ENCODE results near the gene LRP2. TPM values are rescaled to one million over a fixed set of nuclear protein-coding genes. Genes with fewer than 3 reads are reported as not detected.

LRP2 gene
- total RNA-seq, 1 donor from 2014 or later: not detected

DNA sequence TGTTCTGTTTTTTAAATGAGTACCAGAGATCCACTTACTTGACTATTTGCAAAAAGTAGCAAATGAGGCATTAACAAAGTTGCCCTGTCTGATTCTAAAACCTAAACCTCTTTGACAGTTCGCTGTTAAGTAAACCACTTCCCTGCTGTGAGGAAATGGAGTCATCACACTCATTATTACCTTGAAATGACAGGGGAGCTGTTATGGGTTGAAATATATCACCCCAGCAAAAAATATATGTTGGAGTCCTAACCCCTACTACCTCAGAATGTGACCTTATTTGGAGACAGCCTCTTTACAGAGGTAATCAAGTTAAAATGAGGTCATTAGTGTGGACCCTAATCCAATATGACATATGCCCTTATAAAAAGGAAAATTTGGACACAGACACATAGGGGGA is 256.9 kb downstream of the LRP2 start:
- no peak overlapping the region for H3K27ac Mint-ChIP-seq (ENCODE audit: unreplicated experiment)
- no peaks in the 10 kb centered on the region for H3K4me1 Mint-ChIP-seq (ENCODE audit: low read depth, unreplicated experiment)
- TF ChIP-seq, protein P1, sequence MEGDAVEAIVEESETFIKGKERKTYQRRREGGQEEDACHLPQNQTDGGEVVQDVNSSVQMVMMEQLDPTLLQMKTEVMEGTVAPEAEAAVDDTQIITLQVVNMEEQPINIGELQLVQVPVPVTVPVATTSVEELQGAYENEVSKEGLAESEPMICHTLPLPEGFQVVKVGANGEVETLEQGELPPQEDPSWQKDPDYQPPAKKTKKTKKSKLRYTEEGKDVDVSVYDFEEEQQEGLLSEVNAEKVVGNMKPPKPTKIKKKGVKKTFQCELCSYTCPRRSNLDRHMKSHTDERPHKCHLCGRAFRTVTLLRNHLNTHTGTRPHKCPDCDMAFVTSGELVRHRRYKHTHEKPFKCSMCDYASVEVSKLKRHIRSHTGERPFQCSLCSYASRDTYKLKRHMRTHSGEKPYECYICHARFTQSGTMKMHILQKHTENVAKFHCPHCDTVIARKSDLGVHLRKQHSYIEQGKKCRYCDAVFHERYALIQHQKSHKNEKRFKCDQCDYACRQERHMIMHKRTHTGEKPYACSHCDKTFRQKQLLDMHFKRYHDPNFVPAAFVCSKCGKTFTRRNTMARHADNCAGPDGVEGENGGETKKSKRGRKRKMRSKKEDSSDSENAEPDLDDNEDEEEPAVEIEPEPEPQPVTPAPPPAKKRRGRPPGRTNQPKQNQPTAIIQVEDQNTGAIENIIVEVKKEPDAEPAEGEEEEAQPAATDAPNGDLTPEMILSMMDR (IDR thresholded peaks at IDR 0.05; ENCODE audit: partially characterized antibody, unreplicated experiment): no peak
- H3K36me3 Mint-ChIP-seq (ENCODE audit: unreplicated experiment): no peaks in the 10 kb centered on the region
- no peaks in the 10 kb centered on the region for H3K9me3 Mint-ChIP-seq (ENCODE audit: unreplicated experiment)
- DNase-seq: no peak
- H3K4me3 Mint-ChIP-seq (ENCODE audit: unreplicated experiment): no peak overlapping the region
- no peaks in the 10 kb centered on the region for H3K27me3 Mint-ChIP-seq (ENCODE audit: unreplicated experiment)

DNA sequence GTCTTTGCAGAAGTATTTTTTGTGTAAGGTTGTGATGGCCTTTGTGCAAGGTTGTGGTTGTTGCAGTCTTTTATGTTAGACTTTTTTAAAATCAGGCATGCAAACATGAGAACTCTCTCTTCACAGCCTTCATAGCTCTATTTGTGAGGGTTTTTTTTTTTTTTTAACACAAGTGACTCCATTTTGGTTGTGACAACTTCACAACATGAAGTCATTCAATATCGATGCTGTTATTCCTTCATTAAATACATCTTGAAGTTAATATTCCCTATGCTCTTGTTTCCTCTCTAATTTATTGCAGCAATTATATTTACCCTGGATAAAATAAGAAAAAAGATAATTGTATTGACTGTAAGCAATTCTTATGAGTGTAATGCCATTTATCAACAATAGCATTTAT is 257.5 kb downstream of the LRP2 start:
- no peak for DNase-seq
- Mint-ChIP-seq H3K27me3 (ENCODE audit: unreplicated experiment) (no peaks in the 10 kb centered on the region), H3K4me1 (ENCODE audit: low read depth, unreplicated experiment) (no peaks in the 10 kb centered on the region), H3K27ac (ENCODE audit: unreplicated experiment) (no peak overlapping the region), H3K36me3 (ENCODE audit: unreplicated experiment) (no peaks in the 10 kb centered on the region), H3K4me3 (ENCODE audit: unreplicated experiment) (no peak overlapping the region), H3K9me3 (ENCODE audit: unreplicated experiment) (no peaks in the 10 kb centered on the region)
- TF ChIP-seq, protein P1 (IDR thresholded peaks at IDR 0.05; ENCODE audit: partially characterized antibody, unreplicated experiment): no peak

DNA sequence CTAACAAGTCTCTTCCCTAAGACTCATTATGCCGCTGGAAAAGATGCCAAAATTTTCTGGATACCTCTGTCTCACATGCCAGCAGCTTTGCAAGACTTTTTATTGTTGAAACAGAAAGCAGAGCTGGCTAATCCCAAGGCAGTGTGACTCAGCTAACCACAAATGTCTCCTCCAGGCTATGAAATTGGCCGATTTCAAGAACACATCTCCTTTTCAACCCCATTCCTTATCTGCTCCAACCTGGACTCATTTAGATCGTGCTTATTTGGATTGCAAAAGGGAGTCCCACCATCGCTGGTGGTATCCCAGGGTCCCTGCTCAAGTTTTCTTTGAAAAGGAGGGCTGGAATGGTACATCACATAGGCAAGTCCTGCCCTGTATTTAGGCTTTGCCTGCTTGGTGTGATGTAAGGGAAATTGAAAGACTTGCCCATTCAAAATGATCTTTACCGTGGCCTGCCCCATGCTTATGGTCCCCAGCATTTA is 266.7 kb downstream of the LRP2 start:
- H3K27me3 Mint-ChIP-seq (ENCODE audit: unreplicated experiment): no peaks in the 10 kb centered on the region
- DNase-seq: no peak

DNA sequence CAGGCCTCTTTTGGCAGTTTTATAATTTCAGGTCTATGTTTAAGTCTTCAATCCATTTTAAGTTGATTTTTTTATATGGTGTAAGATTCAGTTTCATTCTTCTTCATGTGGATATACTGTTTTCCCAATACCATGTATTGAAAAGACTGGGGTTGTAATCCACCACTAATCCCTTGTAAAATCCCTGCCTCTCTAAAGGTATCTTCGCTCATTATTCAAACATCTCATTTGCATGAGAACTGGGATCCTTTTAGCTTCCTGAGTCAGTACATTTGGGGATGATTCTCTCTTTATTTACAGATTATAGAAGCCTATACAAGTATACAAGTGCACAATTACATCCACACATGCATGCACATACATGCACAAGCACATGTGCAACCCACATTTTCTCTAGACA is 267.7 kb downstream of the LRP2 start:
- H3K27ac Mint-ChIP-seq (ENCODE audit: unreplicated experiment): no peak overlapping the region
- DNase-seq: no peak
- H3K4me3 Mint-ChIP-seq (ENCODE audit: unreplicated experiment): no peak overlapping the region
- no peaks in the 10 kb centered on the region for H3K4me1 Mint-ChIP-seq (ENCODE audit: low read depth, unreplicated experiment)
- H3K27me3 Mint-ChIP-seq (ENCODE audit: unreplicated experiment): no peaks in the 10 kb centered on the region
- no peaks in the 10 kb centered on the region for H3K9me3 Mint-ChIP-seq (ENCODE audit: unreplicated experiment)
- TF ChIP-seq, protein P1 (IDR thresholded peaks at IDR 0.05; ENCODE audit: partially characterized antibody, unreplicated experiment): no peak
- H3K36me3 Mint-ChIP-seq (ENCODE audit: unreplicated experiment): no peaks in the 10 kb centered on the region

More for the DNA sequence above, 266.7 kb downstream of the LRP2 start:
- H3K27ac Mint-ChIP-seq (ENCODE audit: unreplicated experiment): no peak overlapping the region
- TF ChIP-seq, protein P1 (IDR thresholded peaks at IDR 0.05; ENCODE audit: partially characterized antibody, unreplicated experiment): no peak
- H3K9me3 Mint-ChIP-seq (ENCODE audit: unreplicated experiment): no peaks in the 10 kb centered on the region
- no peak overlapping the region for H3K4me3 Mint-ChIP-seq (ENCODE audit: unreplicated experiment)
- no peaks in the 10 kb centered on the region for H3K4me1 Mint-ChIP-seq (ENCODE audit: low read depth, unreplicated experiment)
- no peaks in the 10 kb centered on the region for H3K36me3 Mint-ChIP-seq (ENCODE audit: unreplicated experiment)

DNA sequence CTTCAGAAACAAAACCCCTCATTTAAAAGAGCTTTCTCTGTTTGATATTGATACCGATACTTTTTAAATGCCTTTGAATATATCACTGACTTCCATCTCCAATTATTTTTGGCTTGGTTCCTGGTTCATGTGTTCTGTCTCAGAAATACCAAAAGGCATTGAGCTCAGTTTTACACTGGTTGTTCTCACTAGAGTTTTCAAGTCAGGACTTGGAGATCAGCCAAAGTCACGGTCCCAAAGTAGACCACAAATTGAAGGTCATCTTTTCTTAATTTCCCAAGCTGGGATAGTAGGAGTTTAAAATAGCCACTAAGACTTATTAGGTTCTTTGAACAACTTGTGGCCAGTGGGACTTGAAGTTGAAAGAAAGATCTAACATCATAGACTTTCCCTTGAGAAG is 268.8 kb downstream of the LRP2 start:
- TF ChIP-seq, protein P1 (IDR thresholded peaks at IDR 0.05; ENCODE audit: partially characterized antibody, unreplicated experiment): no peak
- Mint-ChIP-seq H3K27ac (ENCODE audit: unreplicated experiment) (no peak overlapping the region), H3K27me3 (ENCODE audit: unreplicated experiment) (no peaks in the 10 kb centered on the region), H3K4me1 (ENCODE audit: low read depth, unreplicated experiment) (no peaks in the 10 kb centered on the region), H3K9me3 (ENCODE audit: unreplicated experiment) (no peaks in the 10 kb centered on the region), H3K4me3 (ENCODE audit: unreplicated experiment) (no peak overlapping the region), H3K36me3 (ENCODE audit: unreplicated experiment) (no peaks in the 10 kb centered on the region)
- no peak for DNase-seq
